ENCODE data around the gene PRKAR2B.

PRKAR2B gene

DNA sequence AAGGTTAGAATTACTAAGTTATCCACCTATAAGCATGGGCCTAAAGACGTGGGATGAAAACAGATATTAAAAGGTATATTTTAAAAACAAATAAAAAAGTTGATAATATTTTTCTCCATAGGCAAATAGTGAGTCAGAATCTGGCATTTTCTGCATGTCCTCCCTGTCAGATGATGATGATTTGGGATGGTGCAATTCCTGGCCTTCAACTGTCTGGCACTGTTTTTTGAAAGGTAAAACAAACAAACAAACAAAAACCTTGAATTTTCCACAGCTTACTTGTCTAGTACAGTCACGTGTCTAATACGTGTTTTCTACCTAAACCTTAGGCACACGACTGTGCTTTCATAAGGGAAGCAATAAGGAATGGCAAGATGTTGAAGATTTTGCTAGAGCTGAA lies 141.7 kb downstream of the PRKAR2B start:
- H3K4me3 ChIP-seq (ENCODE audit: low read depth in 1 of 2, low read length in 2 of 2), result no peak overlapping the region
- no peaks in the 10 kb centered on the region for H3K27me3 ChIP-seq (ENCODE audit: control insufficient read depth in 1 of 2, insufficient read depth in 2 of 2, low read length in 2 of 2)
- H3K4me1 ChIP-seq (ENCODE audit: insufficient read depth, low read length), result no peaks in the 10 kb centered on the region
- peaks cover 69% of the 10 kb centered on the region for H3K36me3 ChIP-seq (ENCODE audit: insufficient read depth, low read length)
- H3K9ac ChIP-seq (ENCODE audit: low read length), result no peak overlapping the region
- H3K9me3 ChIP-seq (ENCODE audit: low read length), result no peaks in the 10 kb centered on the region
- H3K27ac ChIP-seq (ENCODE audit: low read depth, low read length), result no peak overlapping the region

DNA sequence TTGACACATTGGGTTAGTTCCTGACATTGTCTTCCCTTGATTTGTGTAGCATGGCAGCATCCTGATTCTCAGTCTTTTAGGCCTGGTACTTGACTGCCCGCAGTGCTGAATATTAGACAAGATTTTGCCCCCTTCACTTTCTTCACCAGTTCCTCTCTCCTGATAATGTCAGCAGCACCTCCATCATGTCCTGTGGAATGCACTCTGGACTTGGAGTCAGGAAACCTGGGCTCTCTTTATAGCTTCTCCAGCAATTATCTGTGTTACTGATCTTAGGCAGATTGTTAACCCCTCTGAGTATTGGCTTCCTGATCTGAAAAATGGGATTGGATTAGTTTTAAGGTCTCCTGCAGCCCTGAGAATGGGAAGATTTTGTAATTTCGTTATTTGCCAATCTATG lies 143.3 kb downstream of the PRKAR2B start:
- H3K9me3 ChIP-seq (ENCODE audit: low read length), result no peaks in the 10 kb centered on the region

DNA sequence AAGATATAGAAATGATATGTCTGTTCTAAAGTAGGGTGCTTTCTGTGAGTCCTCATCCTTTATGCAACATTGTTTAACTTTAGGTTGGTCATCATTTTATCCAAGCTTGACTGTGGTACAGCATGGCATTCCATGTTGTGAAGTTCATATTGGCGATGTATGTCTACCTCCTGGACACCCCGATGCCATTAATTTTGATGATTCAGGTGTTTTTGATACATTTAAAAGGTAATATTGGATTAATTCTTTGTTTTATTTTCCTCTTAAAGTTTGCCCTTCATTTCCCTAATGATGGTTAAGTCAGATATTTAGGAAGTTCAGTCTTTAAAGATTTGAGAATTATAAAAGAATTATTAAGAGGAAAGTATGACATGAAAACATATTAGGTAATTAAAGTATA lies 145.6 kb downstream of the PRKAR2B start:
- Histone ChIP-seq H3K36me3 (ENCODE audit: insufficient read depth, low read length) (peaks cover 68% of the 10 kb centered on the region), H3K4me3 (ENCODE audit: low read depth in 1 of 2, low read length in 2 of 2) (no peak overlapping the region), H3K9ac (ENCODE audit: low read length) (no peak overlapping the region), H3K4me1 (ENCODE audit: insufficient read depth, low read length) (no peaks in the 10 kb centered on the region), H3K27ac (ENCODE audit: low read depth, low read length) (no peak overlapping the region), H3K9me3 (ENCODE audit: low read length) (no peaks in the 10 kb centered on the region), H3K27me3 (ENCODE audit: control insufficient read depth in 1 of 2, insufficient read depth in 2 of 2, low read length in 2 of 2) (no peaks in the 10 kb centered on the region)

More for the DNA sequence above, 143.3 kb downstream of the PRKAR2B start:
- Histone ChIP-seq H3K27ac (ENCODE audit: low read depth, low read length) (no peak overlapping the region), H3K9ac (ENCODE audit: low read length) (no peak overlapping the region), H3K36me3 (ENCODE audit: insufficient read depth, low read length) (peaks cover 74% of the 10 kb centered on the region), H3K4me1 (ENCODE audit: insufficient read depth, low read length) (no peaks in the 10 kb centered on the region), H3K27me3 (ENCODE audit: control insufficient read depth in 1 of 2, insufficient read depth in 2 of 2, low read length in 2 of 2) (no peaks in the 10 kb centered on the region), H3K4me3 (ENCODE audit: low read depth in 1 of 2, low read length in 2 of 2) (no peak overlapping the region)

DNA sequence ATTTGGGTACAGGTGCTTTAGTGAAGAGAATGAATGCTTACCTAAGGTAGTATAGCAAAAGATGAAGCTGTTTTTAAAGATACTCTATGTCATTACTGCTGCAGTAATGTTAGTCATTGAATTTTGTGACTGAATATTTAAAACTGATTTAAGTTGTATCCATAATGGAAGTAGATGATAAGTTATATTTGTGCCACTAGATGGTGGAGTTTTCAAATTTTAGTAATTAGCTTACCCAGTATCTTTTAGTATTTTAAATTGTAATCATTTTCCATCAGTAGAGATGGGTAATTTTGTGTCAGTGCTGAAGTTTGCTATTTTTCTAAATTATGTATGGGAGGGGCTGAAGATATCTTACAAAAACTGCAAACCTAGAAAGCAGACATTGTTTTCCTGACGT lies 149.5 kb downstream of the PRKAR2B start:
- Histone ChIP-seq H3K27ac (ENCODE audit: low read depth, low read length) (no peak overlapping the region), H3K4me3 (ENCODE audit: low read depth in 1 of 2, low read length in 2 of 2) (no peak overlapping the region), H3K9me3 (ENCODE audit: low read length) (no peaks in the 10 kb centered on the region), H3K4me1 (ENCODE audit: insufficient read depth, low read length) (no peaks in the 10 kb centered on the region), H3K36me3 (ENCODE audit: insufficient read depth, low read length) (peaks cover 55% of the 10 kb centered on the region), H3K9ac (ENCODE audit: low read length) (no peak overlapping the region), H3K27me3 (ENCODE audit: control insufficient read depth in 1 of 2, insufficient read depth in 2 of 2, low read length in 2 of 2) (no peaks in the 10 kb centered on the region)

DNA sequence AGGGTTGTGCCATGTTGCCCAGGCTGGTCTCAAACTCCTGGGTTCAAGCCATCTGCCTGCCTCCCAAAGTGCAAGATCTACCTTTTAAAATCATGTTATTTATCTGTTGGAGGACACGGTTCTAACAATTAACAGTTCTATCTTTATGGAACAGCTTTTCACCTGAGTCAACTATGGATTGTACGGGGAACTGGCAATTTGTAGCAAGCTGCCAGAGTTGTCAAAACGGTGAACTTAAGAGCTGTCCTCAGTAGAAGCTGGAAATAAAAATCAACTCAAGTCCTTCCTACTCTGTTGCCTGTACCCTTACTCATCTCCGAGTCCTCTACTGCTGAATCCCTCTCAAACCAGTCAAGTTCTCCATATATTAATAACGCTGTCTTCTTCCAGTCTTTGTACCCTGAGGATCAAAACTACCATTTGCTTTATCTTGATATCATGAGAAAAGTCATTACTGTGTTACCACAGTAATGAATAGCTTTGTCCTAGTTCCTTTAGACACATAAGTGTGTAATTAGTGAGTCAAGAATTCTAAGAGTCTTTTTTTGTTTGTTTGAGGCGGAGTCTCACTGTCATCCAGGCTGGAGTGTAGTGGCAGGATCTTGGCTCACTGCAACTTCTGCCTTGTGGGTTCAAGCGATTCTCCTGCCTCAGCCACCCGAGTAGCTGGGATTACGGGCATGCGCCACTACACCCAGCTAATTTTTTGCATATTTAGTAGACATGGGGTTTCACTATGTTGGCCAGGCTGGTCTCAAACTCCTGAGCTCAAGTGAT lies 152.5 kb downstream of the PRKAR2B start:
- H3K27ac ChIP-seq (ENCODE audit: low read depth, low read length), result no peak overlapping the region
- no peak overlapping the region for H3K9ac ChIP-seq (ENCODE audit: low read length)
- no peak overlapping the region for H3K4me3 ChIP-seq (ENCODE audit: low read depth in 1 of 2, low read length in 2 of 2)
- no peaks in the 10 kb centered on the region for H3K27me3 ChIP-seq (ENCODE audit: control insufficient read depth in 1 of 2, insufficient read depth in 2 of 2, low read length in 2 of 2)
- H3K36me3 ChIP-seq (ENCODE audit: insufficient read depth, low read length), result peaks cover 48% of the 10 kb centered on the region
- H3K4me1 ChIP-seq (ENCODE audit: insufficient read depth, low read length), result no peaks in the 10 kb centered on the region
- no peaks in the 10 kb centered on the region for H3K9me3 ChIP-seq (ENCODE audit: low read length)

DNA sequence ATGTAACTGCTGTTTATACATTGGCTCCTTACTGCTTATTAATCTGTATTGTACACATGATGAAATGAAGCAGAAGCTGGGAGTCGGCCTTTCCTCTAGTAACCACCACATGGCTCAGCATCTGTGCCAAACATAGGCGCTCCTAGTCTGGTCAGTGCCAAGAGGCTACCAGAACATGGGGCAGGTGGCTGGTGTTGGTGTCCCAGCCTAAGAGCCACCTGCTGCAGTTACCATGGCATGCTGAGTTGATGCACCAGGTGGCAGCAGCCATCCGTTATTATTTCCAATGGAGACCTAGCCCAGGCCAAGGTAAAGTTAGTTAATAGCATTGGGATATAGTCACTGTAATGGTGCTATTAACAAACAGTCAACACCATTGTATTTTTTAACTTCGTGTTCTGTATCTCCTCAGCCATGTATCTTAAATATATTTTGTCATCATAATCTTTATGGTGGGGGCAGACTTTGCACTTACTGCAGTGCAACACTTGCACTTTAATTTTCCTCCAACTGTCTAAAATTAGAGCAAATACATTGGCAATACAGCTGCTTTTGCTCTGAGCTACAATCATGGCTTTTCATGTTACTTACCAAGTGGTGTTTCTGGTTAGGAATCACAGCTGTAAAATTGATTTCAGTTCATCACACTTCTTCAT lies 157.4 kb downstream of the PRKAR2B start:
- Histone ChIP-seq H3K27me3 (ENCODE audit: control insufficient read depth in 1 of 2, insufficient read depth in 2 of 2, low read length in 2 of 2) (no peaks in the 10 kb centered on the region), H3K4me1 (ENCODE audit: insufficient read depth, low read length) (no peaks in the 10 kb centered on the region), H3K4me3 (ENCODE audit: low read depth in 1 of 2, low read length in 2 of 2) (no peak overlapping the region), H3K9ac (ENCODE audit: low read length) (no peak overlapping the region), H3K36me3 (ENCODE audit: insufficient read depth, low read length) (peaks cover 38% of the 10 kb centered on the region), H3K27ac (ENCODE audit: low read depth, low read length) (no peak overlapping the region), H3K9me3 (ENCODE audit: low read length) (no peaks in the 10 kb centered on the region)

DNA sequence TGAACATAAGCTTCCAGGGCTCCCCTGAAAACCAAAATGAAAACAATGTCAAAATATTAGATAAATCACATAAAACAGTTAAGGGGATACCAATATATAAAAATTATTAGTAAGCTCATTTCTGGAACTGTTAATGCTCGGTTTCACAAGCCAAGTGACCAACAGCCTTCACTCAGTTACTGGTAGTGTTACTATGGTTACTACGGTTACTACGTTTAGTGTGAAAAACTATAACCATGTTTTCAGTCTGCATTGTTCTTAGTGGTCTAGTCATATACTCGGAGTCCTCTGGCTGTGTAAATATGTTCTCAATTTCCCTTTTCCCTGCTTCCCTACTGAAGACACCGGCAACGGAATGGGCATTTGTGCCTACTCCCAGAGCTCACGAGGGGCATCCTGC lies 159.1 kb downstream of the PRKAR2B start:
- H3K9me3 ChIP-seq (ENCODE audit: low read length), result no peaks in the 10 kb centered on the region
- H3K36me3 ChIP-seq (ENCODE audit: insufficient read depth, low read length), result peaks cover 33% of the 10 kb centered on the region
- H3K4me3 ChIP-seq (ENCODE audit: low read depth in 1 of 2, low read length in 2 of 2), result no peak overlapping the region
- no peaks in the 10 kb centered on the region for H3K4me1 ChIP-seq (ENCODE audit: insufficient read depth, low read length)
- H3K27me3 ChIP-seq (ENCODE audit: control insufficient read depth in 1 of 2, insufficient read depth in 2 of 2, low read length in 2 of 2), result no peaks in the 10 kb centered on the region
- no peak overlapping the region for H3K27ac ChIP-seq (ENCODE audit: low read depth, low read length)
- H3K9ac ChIP-seq (ENCODE audit: low read length), result no peak overlapping the region

DNA sequence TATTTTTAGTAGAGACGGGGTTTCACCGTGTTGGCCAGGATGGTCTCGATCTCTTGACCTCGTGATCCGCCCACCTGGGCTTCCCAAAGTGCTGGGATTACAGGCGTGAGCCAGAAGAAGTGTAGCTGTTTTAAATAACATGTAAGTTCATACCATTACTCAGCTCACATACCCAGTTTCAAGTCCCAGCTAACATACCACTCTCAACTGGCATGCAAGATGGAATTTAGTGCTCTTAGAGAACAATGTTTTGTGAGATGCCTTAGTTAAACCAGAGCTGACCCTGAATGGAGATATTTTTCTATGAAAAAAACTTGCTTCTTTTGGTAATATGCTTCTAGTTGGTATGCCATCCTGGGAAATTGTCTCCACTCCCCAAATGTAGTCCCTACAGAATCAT lies 161.6 kb downstream of the PRKAR2B start:
- no peak overlapping the region for H3K9ac ChIP-seq (ENCODE audit: low read length)
- peaks cover 38% of the 10 kb centered on the region for H3K36me3 ChIP-seq (ENCODE audit: insufficient read depth, low read length)
- no peaks in the 10 kb centered on the region for H3K27me3 ChIP-seq (ENCODE audit: control insufficient read depth in 1 of 2, insufficient read depth in 2 of 2, low read length in 2 of 2)
- no peak overlapping the region for H3K4me3 ChIP-seq (ENCODE audit: low read depth in 1 of 2, low read length in 2 of 2)
- no peak overlapping the region for H3K27ac ChIP-seq (ENCODE audit: low read depth, low read length)
- H3K4me1 ChIP-seq (ENCODE audit: insufficient read depth, low read length), result no peaks in the 10 kb centered on the region
- H3K9me3 ChIP-seq (ENCODE audit: low read length), result no peaks in the 10 kb centered on the region

DNA sequence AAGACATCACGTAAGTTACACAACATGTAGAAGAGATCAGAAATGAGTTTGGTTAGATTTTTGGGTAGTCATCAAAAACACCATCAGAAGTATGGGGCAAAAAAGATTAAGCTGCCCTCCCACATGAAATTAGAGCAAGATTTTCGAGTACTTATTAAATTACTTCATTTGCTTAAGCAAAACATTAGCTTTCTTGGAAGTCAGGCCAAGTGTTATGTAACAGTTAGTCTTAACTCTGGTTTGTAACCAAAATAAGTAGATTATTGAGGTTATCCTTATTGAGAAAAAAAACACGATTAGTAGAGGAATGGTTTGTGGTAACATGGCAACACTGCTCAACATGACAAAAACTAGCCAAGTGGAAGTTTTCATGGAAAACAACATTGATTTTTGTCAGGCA lies 162.2 kb downstream of the PRKAR2B start:
- no peak overlapping the region for H3K4me3 ChIP-seq (ENCODE audit: low read depth in 1 of 2, low read length in 2 of 2)
- H3K27me3 ChIP-seq (ENCODE audit: control insufficient read depth in 1 of 2, insufficient read depth in 2 of 2, low read length in 2 of 2), result no peaks in the 10 kb centered on the region
- H3K36me3 ChIP-seq (ENCODE audit: insufficient read depth, low read length), result peaks cover 37% of the 10 kb centered on the region
- no peak overlapping the region for H3K9ac ChIP-seq (ENCODE audit: low read length)
- H3K27ac ChIP-seq (ENCODE audit: low read depth, low read length), result no peak overlapping the region
- H3K4me1 ChIP-seq (ENCODE audit: insufficient read depth, low read length), result no peaks in the 10 kb centered on the region
- H3K9me3 ChIP-seq (ENCODE audit: low read length), result no peaks in the 10 kb centered on the region

DNA sequence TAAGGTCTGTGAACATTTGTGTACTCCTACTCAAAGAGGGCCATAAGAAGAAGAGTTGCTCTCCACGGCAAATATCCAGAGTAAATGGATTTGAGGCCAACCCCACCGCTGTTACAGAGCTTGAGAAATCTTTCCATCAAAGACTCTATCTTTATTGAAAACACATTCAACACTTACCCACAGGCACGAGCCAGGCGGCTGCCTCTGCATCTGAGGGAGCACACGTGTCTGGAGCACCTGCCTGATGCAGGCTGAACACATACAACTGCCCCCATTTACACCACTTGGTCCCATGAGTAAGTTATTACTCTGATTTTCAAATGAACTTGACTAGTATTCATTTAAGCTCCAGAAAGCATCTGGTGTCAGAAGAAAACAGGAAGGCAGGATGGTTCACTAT lies 163.0 kb downstream of the PRKAR2B start:
- H3K4me1 ChIP-seq (ENCODE audit: insufficient read depth, low read length), result no peaks in the 10 kb centered on the region
- H3K36me3 ChIP-seq (ENCODE audit: insufficient read depth, low read length), result peaks cover 29% of the 10 kb centered on the region
- no peak overlapping the region for H3K27ac ChIP-seq (ENCODE audit: low read depth, low read length)
- no peaks in the 10 kb centered on the region for H3K27me3 ChIP-seq (ENCODE audit: control insufficient read depth in 1 of 2, insufficient read depth in 2 of 2, low read length in 2 of 2)
- H3K9me3 ChIP-seq (ENCODE audit: low read length), result no peaks in the 10 kb centered on the region
- no peak overlapping the region for H3K4me3 ChIP-seq (ENCODE audit: low read depth in 1 of 2, low read length in 2 of 2)
- no peak overlapping the region for H3K9ac ChIP-seq (ENCODE audit: low read length)

DNA sequence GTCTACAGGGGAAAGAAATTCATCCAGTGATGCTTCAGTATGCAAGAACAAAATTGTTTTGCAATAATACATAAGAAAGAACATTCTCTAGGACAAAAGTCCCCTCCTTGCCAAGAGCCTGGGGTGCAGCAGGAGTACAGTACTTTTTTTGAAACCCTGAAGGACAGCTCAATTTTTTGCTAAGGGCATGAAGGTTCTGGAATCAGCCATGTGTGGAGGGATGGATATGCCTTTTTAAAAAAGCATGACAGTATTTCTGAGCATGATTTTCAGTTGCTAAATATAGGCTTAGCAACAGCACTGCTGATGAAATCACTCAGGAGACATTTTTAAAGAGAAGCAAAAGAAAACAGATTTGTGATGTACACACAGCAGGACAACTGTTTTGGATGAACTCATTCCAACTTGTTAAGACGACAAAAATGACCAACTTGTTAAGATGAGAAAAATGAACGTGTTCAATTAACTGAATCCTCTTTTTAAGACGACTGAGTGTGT lies 163.6 kb downstream of the PRKAR2B start:
- Histone ChIP-seq H3K9ac (ENCODE audit: low read length) (no peak overlapping the region), H3K36me3 (ENCODE audit: insufficient read depth, low read length) (peaks cover 29% of the 10 kb centered on the region), H3K27me3 (ENCODE audit: control insufficient read depth in 1 of 2, insufficient read depth in 2 of 2, low read length in 2 of 2) (no peaks in the 10 kb centered on the region), H3K4me3 (ENCODE audit: low read depth in 1 of 2, low read length in 2 of 2) (no peak overlapping the region), H3K4me1 (ENCODE audit: insufficient read depth, low read length) (no peaks in the 10 kb centered on the region), H3K9me3 (ENCODE audit: low read length) (no peaks in the 10 kb centered on the region), H3K27ac (ENCODE audit: low read depth, low read length) (no peak overlapping the region)

DNA sequence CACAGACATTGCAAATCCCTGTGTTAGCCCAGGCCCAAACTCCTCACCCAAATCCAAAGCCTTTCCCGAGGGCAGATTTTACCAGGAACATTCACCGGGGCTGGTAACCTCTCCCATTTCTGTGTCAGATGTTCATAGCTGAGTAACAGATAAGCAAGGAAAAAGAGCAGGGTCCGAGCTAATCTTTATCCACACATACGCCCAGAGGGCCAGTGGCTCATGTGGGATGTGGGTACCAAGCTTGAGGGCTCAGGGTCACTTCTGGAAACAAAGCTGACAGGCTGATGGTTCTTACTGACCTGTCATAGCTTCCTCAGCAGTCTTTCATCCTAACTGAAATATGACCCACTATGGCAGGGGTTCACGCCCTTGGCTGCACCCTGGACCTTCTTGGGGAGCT lies 164.1 kb downstream of the PRKAR2B start:
- no peaks in the 10 kb centered on the region for H3K9me3 ChIP-seq (ENCODE audit: low read length)
- H3K4me3 ChIP-seq (ENCODE audit: low read depth in 1 of 2, low read length in 2 of 2), result no peak overlapping the region
- H3K27ac ChIP-seq (ENCODE audit: low read depth, low read length), result no peak overlapping the region
- peaks cover 29% of the 10 kb centered on the region for H3K36me3 ChIP-seq (ENCODE audit: insufficient read depth, low read length)
- no peak overlapping the region for H3K9ac ChIP-seq (ENCODE audit: low read length)
- H3K27me3 ChIP-seq (ENCODE audit: control insufficient read depth in 1 of 2, insufficient read depth in 2 of 2, low read length in 2 of 2), result no peaks in the 10 kb centered on the region
- H3K4me1 ChIP-seq (ENCODE audit: insufficient read depth, low read length), result no peaks in the 10 kb centered on the region
